Lung (tissue), 12 donors: ENCODE measurements around the gene MAP1LC3B2. TPM values are rescaled to one million over a fixed set of nuclear protein-coding genes. Genes with fewer than 3 reads are reported as not detected.

Experiments used
- ATAC-seq: fragments of 200-7000 bp; cut with Tn5 transposase; one replicate; pipeline ENCODE4 v1.9.1; 2020; ENCODE audit warnings: moderate number of reproducible peaks; ENCODE audit not compliant: insufficient read depth, low FRiP score
- DNase-seq, 3 donors: peaks; one replicate each; pipeline ENCODE4 v3.0.0-alpha.2; 2013 to 2017
- H3K27ac ChIP-seq, 2 donors: one replicate each; pipeline ENCODE4 v1.5.1; 2013; ENCODE audit warnings: mild to moderate bottlenecking in 2 of 2, moderate library complexity in 2 of 2, control low read depth in 1 of 2, inconsistent platforms in 1 of 2, low read depth in 1 of 2, low read length in 1 of 2
- H3K27me3 ChIP-seq, 3 donors: one replicate each; pipeline ENCODE4 v1.5.1; 2013; ENCODE audit warnings: low read length in 2 of 3; ENCODE audit not compliant: control insufficient read depth in 3 of 3, insufficient read depth in 3 of 3
- H3K36me3 ChIP-seq, 4 donors: one replicate each; pipeline ENCODE4 v1.5.1; 2013; ENCODE audit warnings: low read length in 4 of 4, mild to moderate bottlenecking in 1 of 4, moderate library complexity in 1 of 4; ENCODE audit not compliant: control insufficient read depth in 4 of 4, insufficient read depth in 4 of 4
- H3K4me1 ChIP-seq, 5 donors: one replicate each; pipeline ENCODE4 v1.5.1; 2013; ENCODE audit warnings: low read length in 5 of 5, mild to moderate bottlenecking in 2 of 5, moderate library complexity in 1 of 5; ENCODE audit not compliant: control insufficient read depth in 5 of 5, insufficient read depth in 5 of 5
- H3K4me3 ChIP-seq: one replicate; pipeline ENCODE4 v1.5.1; 2013; ENCODE audit warnings: mild to moderate bottlenecking, control low read depth, moderate library complexity
- H3K9ac ChIP-seq, 2 donors: one replicate each; pipeline ENCODE4 v1.5.1; 2013; ENCODE audit warnings: low read length in 2 of 2, control low read depth in 1 of 2; ENCODE audit not compliant: insufficient read depth in 1 of 2
- H3K9me3 ChIP-seq, 4 donors: one replicate each; pipeline ENCODE4 v1.5.1; 2013; ENCODE audit warnings: low read length in 3 of 4, mild to moderate bottlenecking in 1 of 4, moderate library complexity in 1 of 4; ENCODE audit not compliant: control insufficient read depth in 4 of 4, insufficient read depth in 3 of 4
- CTCF ChIP-seq: IDR thresholded peaks from 2 replicates; pipeline ENCODE4 v1.5.1; 2012; ENCODE audit warnings: mild to moderate bottlenecking; ENCODE audit errors: control extremely low read depth, extremely low read depth
- WGBS, 2 donors: extraction: QIAGEN DNeasy Blood & Tissue Kit; methylation state at CpG; one replicate each; pipeline ENCODE4 v1.1.7; 2013; 5-methylcytosine and 5-hydroxymethylcytosine counted together
- polyA plus RNA-seq, 2 donors: library from polyadenylated mRNA; stranded (reverse); fragments of 200-250 nt; gene quantifications; one replicate each; pipeline ENCODE4 v1.2.1, GENCODE V29; 2013
- total RNA-seq, 2 donors: library from RNA; depleted of rRNA in 1 of 2; stranded (reverse); fragments of >200 nt in 1 of 2; gene quantifications; one replicate each; pipeline ENCODE4 v1.2.1, GENCODE V29; 2014 to 2021
- donor health status: control.
- donor health status: control.
- donor health status: Bipolar disorder and iron deficiency.
- donor health status: healthy.
- donor health status: DM: yes; HTN: yes; CAD: no.

Gene MAP1LC3B2
- total and polyA plus RNA-seq, 4 donors: 1.1 to 2.2 (median 2.0) TPM; not detected in 1

GRCh38 chr12:116600959-116601918 is 42.1 kb downstream of the MAP1LC3B2 start:
- Histone ChIP-seq H3K27ac (no peak overlapping the region), H3K9ac (no peak overlapping the region), H3K36me3 (no peaks in the 10 kb centered on the region), H3K4me3 (no peak overlapping the region), H3K27me3 (no peaks in the 10 kb centered on the region), H3K4me1 (peaks cover 0 to 35% (median 14%) of the 10 kb centered on the region in 5 donors), H3K9me3 (no peaks in the 10 kb centered on the region)
- WGBS, 2 donors: 83 to 90% methylated on average over 5 of the region's 5 CpGs
- ATAC-seq (no peak), DNase-seq (no peak)
- TF ChIP-seq CTCF: no peak

GRCh38 chr12:116601933-116602810 is 43.0 kb downstream of the MAP1LC3B2 start:
- 60 to 76% methylated on average over 7 of the region's 7 CpGs for WGBS, 2 donors
- Histone ChIP-seq H3K36me3 (no peaks in the 10 kb centered on the region), H3K27ac (no peak overlapping the region), H3K9me3 (no peaks in the 10 kb centered on the region), H3K4me3 (no peak overlapping the region), H3K27me3 (no peaks in the 10 kb centered on the region), H3K4me1 (peaks cover 0 to 35% (median 14%) of the 10 kb centered on the region in 5 donors), H3K9ac (no peak overlapping the region)
- ATAC-seq (no peak), DNase-seq (peak in 1 of 3 donors; percentile 34)
- TF ChIP-seq CTCF: no peak

GRCh38 chr12:116603546-116604177 is 44.5 kb downstream of the MAP1LC3B2 start:
- 83 to 84% methylated on average over 15 of the region's 15 CpGs for WGBS, 2 donors
- Histone ChIP-seq H3K27ac (no peak overlapping the region), H3K4me1 (peaks cover 0 to 31% (median 10%) of the 10 kb centered on the region in 5 donors), H3K9ac (no peak overlapping the region), H3K27me3 (no peaks in the 10 kb centered on the region), H3K4me3 (no peak overlapping the region), H3K36me3 (no peaks in the 10 kb centered on the region), H3K9me3 (no peaks in the 10 kb centered on the region)
- no peak for ATAC-seq
- no peak for TF ChIP-seq CTCF
- peak in 1 of 3 donors; percentile 23 for DNase-seq
